Upper lobe of left lung (tissue), 6 donors: ENCODE results near the gene CLK3. TPM values are rescaled to one million over a fixed set of nuclear protein-coding genes. Genes with fewer than 3 reads are reported as not detected.

Experiments used
- ATAC-seq, 2 donors: fragments of 200-7000 bp; cut with Tn5 transposase; one replicate each; pipeline ENCODE4 v1.9.1; 2022; ENCODE audit warnings: mild to moderate bottlenecking in 2 of 2, moderate library complexity in 2 of 2; ENCODE audit not compliant: low FRiP score in 2 of 2
- DNase-seq, 2 donors: peaks; one replicate each; pipeline ENCODE4 v3.0.0-alpha.2; 2019 to 2020
- H3K27ac ChIP-seq, 4 donors: fragments of 200-600 bp; sonication (generic); one replicate each; pipeline ENCODE4 v1.5.1; 2016 to 2019
- H3K27me3 ChIP-seq, 4 donors: fragments of 200-600 bp; sonication (generic); one replicate each; pipeline ENCODE4 v1.5.1; 2017 to 2019
- H3K36me3 ChIP-seq, 4 donors: fragments of 200-600 bp; sonication (generic); one replicate each; pipeline ENCODE4 v1.5.1; 2016 to 2019
- H3K4me1 ChIP-seq, 4 donors: fragments of 200-600 bp; sonication (generic); one replicate each; pipeline ENCODE4 v1.5.1; 2018 to 2019
- H3K4me3 ChIP-seq, 4 donors: fragments of 200-600 bp; sonication (generic); one replicate each; pipeline ENCODE4 v1.5.1; 2017 to 2019; ENCODE audit warnings: mild to moderate bottlenecking in 2 of 4, moderate library complexity in 1 of 4
- H3K9me3 ChIP-seq, 4 donors: fragments of 200-600 bp; sonication (generic); one replicate each; pipeline ENCODE4 v1.5.1; 2018 to 2019
- CTCF ChIP-seq, 6 experiments: fragments of 450-650 bp in 4 of 6; fragments of 200-600 bp in 2 of 6; sonication (generic) in 2 of 6; IDR thresholded peaks; one replicate each; pipeline ENCODE4 v1.5.1; 2016 to 2019; ENCODE audit warnings: antibody characterized with exemption in 6 of 6
- EP300 ChIP-seq, 4 donors: sonication (generic); formaldehyde crosslinking; IDR thresholded peaks; one replicate each; pipeline ENCODE4 v1.5.1; 2017; ENCODE audit warnings: antibody characterized with exemption in 4 of 4, control low read depth in 2 of 4
- POLR2A ChIP-seq, 4 donors: fragments of 450-650 bp; IDR thresholded peaks; one replicate each; pipeline ENCODE4 v1.5.1; 2016 to 2017; ENCODE audit warnings: antibody characterized with exemption in 4 of 4, mild to moderate bottlenecking in 2 of 4
- POLR2AphosphoS5 ChIP-seq, 2 donors: sonication (generic); formaldehyde crosslinking; IDR thresholded peaks; one replicate each; pipeline ENCODE4 v1.5.1; 2017; ENCODE audit warnings: antibody characterized with exemption in 2 of 2
- WGBS, 2 donors: methylation state at CpG; one replicate each; pipeline ENCODE4 v1.1.5; 2017 to 2018; 5-methylcytosine and 5-hydroxymethylcytosine counted together
- total RNA-seq, 6 donors: library from RNA; depleted of rRNA in 4 of 6; stranded (reverse); fragments of >200 nt in 4 of 6; gene quantifications; one replicate each; pipeline versions ENCODE4 v1.1.0 to v1.2.1, GENCODE V29; 2016 to 2021
- donor health status: DM: no; HTN: no; CAD: no; lungs with moderate emphysema.
- donor health status: DM: no; HTN: yes; CAD: no; lungs with severe emphysema.

The CLK3 gene
- total RNA-seq, 6 donors from 2014 or later = 78.0 to 289 (median 89.7) TPM

- Histone ChIP-seq H3K27ac (no peak overlapping the region), H3K9me3 (no peaks in the 10 kb centered on the region), H3K4me1 (no peaks in the 10 kb centered on the region), H3K36me3 (peaks cover 7 to 85% (median 45%) of the 10 kb centered on the region in 4 donors), H3K4me3 (no peak overlapping the region), H3K27me3 (no peaks in the 10 kb centered on the region)
- ATAC-seq (no peak), DNase-seq (no peak)
- 97 to 99% methylated on average over 4 of the region's 4 CpGs for WGBS, 2 donors
- no peak for TF ChIP-seq POLR2AphosphoS5 (IDR thresholded peaks at IDR 0.05)
- TF ChIP-seq POLR2A (IDR thresholded peaks at IDR 0.05) = no peak
- no peak for TF ChIP-seq EP300 (IDR thresholded peaks at IDR 0.05)
- TF ChIP-seq CTCF (IDR thresholded peaks at IDR 0.05) = no peak
Measured at GRCh38 chr15:74573987-74574386, 41.6 kb upstream of the CLK3 start.

DNA sequence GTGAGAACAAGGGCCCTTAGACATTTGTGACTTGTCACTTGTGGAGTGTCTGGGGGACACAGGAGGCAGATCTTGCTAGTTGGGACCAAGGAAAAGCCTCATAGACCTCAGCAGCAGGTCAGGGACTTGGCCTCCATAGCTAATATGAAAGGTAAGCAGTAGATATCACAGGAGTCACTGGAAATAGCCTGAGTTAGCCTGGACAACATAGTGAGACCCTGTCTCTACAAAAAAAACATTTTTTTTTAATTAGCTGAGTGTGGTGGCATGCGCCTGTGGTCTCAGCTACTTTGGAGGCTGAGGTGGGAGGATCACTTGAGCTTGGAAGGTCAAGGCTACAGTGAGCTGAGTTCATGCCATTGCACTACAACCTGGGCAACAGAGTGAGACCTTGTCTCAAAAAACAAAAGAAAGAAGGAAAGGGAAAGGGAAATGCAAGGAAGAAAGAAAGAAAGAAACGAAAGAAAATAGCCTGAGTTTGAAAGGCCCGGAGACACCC, 37.1 kb upstream of the CLK3 start:
- TF ChIP-seq POLR2AphosphoS5 (IDR thresholded peaks at IDR 0.05) (no peak), POLR2A (IDR thresholded peaks at IDR 0.05) (no peak), CTCF (IDR thresholded peaks at IDR 0.05) (no peak), EP300 (IDR thresholded peaks at IDR 0.05) (no peak)
- no peak for DNase-seq
- Histone ChIP-seq H3K27ac (no peak overlapping the region), H3K9me3 (no peaks in the 10 kb centered on the region), H3K4me3 (no peak overlapping the region), H3K27me3 (no peaks in the 10 kb centered on the region), H3K4me1 (no peaks in the 10 kb centered on the region), H3K36me3 (peaks cover 7 to 68% (median 38%) of the 10 kb centered on the region in 4 donors)
- 96 to 100% methylated on average over 3 of the region's 3 CpGs for WGBS, 2 donors
- no peak for ATAC-seq

- H3K4me1 ChIP-seq = no peaks in the 10 kb centered on the region
- TF ChIP-seq EP300 (IDR thresholded peaks at IDR 0.05) = no peak
- TF ChIP-seq POLR2A (IDR thresholded peaks at IDR 0.05) = no peak
- no peak overlapping the region for H3K27ac ChIP-seq
- no peaks in the 10 kb centered on the region for H3K27me3 ChIP-seq
- H3K4me3 ChIP-seq = no peak overlapping the region
- no peak for ATAC-seq
- H3K9me3 ChIP-seq = no peaks in the 10 kb centered on the region
- WGBS, 2 donors = 97 to 98% methylated on average over 9 of the region's 9 CpGs
- H3K36me3 ChIP-seq = peaks cover 3 to 63% (median 35%) of the 10 kb centered on the region in 4 donors
- DNase-seq = no peak
Measured at GRCh38 chr15:74579001-74579400, 36.6 kb upstream of the CLK3 start.

- no peak for ATAC-seq
- peaks cover 0 to 53% (median 31%) of the 10 kb centered on the region in 4 donors for H3K36me3 ChIP-seq
- 96 to 98% methylated on average over 5 to 7 of the region's 7 CpGs for WGBS, 2 donors
Measured at GRCh38 chr15:74580538-74581350, 34.9 kb upstream of the CLK3 start.

More at GRCh38 chr15:74580538-74581350, 34.9 kb upstream of the CLK3 start:
- DNase-seq = no peak
- Histone ChIP-seq H3K4me3 (no peak overlapping the region), H3K27me3 (no peaks in the 10 kb centered on the region), H3K27ac (no peak overlapping the region), H3K4me1 (no peaks in the 10 kb centered on the region), H3K9me3 (no peaks in the 10 kb centered on the region)
- TF ChIP-seq CTCF (IDR thresholded peaks at IDR 0.05) (no peak), POLR2A (IDR thresholded peaks at IDR 0.05) (no peak), EP300 (IDR thresholded peaks at IDR 0.05) (no peak), POLR2AphosphoS5 (IDR thresholded peaks at IDR 0.05) (no peak)
